ENCODE data around the gene RPS4Y1.
"Not testable (repeated sequence)": the region's sequence is repeated elsewhere in the genome, so short reads cannot be mapped to it uniquely, and the experiment has no call there.

Gene RPS4Y1

DNA sequence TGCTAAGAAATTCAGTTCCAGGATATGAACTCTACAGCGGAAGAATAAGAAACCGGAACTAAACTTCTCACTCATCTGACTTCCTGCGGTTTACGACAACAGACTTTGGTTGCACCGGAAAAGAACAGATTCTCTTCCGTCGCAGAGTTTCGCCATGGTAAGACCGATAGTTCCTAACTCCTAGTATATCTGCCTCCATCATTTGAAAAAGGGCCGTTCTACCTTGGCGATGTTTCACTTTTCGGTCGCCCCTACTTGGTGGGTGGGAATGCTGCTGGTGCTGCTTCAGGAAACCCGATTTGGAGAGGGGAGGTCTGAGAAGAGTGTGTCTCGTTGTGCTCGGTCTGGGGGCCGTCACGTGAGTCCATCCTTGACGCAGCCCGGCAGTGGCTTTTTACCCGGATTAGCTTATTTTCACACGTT lies at the start of gene RPS4Y1:
Gene RPS4Y1, plus strand, starts transcription at position 132 of the 423 bp plus-strand sequence. Its CDS starts 23 bp downstream, at position 155.
- DNase-seq: peak; percentile 74

DNA sequence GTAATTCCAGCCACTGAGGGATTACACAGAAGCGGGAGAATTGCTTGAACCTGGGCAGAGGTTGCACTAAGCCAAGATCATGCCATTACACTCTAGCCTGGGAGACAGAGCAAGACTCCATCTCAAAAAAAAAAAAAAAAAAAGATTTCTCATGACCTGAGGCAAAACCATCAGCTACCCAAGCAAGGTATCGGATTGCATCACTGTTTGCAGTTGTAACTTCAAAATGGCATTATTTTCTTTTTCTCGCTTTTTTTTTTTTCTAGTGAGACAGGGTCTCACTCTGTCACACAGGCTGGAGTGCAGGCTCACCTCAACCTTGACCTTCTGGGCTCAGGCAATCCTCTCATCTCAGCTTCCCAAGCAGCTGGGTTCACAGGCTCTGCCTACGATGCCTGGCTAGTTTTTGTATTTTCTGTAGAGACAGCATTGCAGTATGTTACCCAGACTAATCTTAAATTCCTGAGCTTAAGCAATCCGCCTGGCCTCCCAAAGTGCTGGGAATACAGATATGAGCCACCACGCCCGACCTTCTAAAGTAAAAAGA lies 44.4 kb upstream of the RPS4Y1 start:
- DNase-seq: no peak

DNA sequence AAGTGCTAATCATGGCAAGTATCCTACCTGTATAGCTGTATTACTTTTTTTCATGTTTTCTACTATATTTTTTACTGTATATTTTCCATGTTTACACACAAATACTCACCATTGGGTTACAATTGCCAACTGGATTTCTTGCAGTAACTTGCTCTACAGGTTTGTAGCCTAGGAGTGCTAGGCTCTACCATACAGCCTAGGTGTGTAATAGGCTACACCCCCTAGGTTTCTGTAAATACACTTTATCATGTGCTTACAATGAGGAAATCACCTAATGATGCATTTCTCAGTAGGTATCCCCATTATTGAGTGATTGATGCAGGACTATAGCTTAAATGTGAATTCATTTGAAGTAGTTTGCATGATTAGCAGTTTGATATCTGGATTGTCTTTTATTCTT lies 43.4 kb upstream of the RPS4Y1 start:
- no peak for DNase-seq

DNA sequence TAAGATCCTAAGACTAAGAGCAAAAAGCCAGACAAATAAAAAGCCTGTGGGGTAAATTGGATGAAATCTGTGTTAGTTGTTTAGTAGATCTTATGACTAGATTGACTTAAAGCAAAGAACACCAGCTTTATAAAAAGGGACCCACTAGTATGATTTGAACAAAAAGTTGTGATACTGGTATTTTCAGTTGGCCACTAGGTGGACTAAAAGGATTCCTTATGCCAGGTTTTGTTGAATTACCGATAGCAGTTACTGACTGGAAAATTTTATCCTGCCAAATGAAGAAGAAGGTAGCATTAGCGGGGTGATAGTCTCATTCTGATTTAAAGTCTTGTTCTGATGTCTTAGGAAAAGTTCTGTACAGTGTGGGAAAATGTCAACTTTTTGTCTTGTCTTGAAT lies 41.2 kb upstream of the RPS4Y1 start:
- no peak for DNase-seq

DNA sequence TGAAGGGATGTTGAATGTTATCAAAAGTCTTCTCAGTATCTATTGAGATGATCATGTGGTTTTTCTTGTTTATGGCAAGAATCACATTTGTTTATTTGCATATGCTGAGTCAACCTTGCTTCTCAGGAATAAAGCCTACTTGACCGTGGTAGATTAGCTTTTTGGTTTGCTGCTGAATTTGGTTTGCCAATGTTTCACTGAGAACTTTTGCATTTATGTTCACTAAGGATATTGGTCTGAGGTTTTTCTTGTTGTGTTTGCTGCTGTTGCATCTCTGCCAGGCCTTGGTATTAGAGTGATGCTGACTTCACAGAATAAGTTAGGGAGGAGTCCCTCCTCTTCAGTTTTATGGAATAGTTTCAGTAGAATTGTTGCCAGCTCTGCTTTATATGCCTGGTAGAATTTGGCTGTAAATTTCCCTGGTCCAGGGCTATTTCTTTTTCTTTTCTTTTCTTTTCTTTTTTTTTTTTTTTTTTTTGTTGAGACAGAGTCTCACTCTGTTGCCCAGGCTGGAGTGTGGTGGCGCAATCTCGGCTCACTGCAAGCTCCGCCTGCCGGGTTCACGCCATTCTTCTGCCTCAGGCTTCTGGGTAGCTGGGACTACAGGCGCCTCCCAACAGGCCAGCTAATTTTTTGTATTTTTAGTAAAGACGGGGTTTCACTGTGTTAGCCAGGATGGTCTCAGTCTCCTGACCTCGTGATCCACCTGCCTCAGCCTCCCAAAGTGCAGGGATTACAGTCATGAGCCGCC lies 24.1 kb upstream of the RPS4Y1 start:
- DNase-seq: not testable (repeated sequence)

DNA sequence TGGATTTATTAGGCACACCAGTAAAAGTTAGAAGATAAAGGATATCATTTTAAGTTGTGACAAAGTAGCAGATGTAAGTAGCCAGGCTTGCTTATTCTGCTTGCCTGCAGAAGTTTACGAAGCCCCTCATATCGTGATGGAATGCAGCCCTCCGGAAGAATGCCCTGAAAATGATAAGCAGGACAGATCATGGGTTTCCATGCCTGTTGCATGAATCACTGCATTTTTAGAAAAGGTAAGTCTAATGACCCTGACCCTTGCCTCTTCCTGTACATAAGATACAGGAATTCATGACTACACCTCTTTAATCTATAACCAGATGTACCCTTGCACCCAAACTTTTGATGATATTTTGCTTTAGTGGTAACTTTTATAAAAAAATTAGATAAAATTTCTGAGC lies 16.9 kb upstream of the RPS4Y1 start:
- no peak for DNase-seq

DNA sequence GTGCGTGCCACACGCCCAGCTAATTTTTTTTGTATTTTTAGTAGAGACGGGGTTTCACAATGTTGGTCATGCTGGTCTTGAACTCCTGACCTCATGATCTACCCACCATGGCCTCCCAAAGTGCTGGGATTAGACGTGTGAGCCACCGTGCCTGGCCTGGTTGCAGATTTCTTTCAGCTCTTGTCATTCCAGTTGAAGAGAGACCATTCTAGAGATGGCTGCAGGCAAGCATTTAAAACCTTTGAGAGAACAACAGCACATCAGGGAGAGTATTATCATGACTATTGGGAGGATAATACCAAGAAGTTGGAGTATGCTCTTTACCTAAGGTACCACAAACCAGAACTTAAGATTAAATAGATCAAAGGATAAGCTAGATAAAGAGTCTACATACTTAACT lies 12.9 kb upstream of the RPS4Y1 start:
- no peak for DNase-seq

DNA sequence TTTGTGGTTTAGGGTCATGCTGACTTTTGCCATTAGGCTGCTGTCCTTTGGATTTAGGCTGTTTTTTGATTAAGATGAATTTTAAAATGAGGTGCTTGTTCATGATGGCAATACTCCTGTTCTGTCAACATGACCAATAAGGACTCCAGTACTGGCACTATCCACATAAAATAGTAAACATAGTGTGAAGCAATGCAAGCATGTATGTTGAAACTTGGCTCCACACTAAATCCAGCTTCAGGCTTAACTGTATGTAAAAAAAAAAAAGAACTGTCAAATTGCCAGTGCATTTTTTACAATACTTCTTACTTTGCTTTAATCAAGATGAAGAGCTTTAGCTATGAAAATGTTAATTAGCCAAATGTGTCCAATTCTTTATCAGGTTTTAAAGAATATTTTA lies 6.2 kb upstream of the RPS4Y1 start:
- no peak for DNase-seq

DNA sequence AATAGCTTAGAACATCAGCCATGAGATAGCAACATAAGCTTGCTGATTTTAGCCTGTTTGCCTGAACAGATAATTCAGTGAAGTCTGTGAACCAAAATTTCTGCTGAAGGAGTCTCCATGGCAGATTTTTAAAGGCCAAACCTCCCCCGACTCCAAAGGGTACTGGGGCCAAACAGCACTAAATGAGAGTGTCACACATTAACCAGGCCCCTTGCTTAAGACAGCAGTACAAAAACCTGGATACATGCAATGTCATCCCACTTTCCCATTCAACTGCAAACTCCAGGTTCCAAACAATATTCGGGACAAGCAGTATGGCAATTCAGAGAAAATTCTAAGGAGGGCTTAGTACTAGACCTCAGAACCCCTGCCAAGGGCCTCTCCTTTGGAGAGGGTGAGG lies 4.3 kb upstream of the RPS4Y1 start:
- no peak for DNase-seq

DNA sequence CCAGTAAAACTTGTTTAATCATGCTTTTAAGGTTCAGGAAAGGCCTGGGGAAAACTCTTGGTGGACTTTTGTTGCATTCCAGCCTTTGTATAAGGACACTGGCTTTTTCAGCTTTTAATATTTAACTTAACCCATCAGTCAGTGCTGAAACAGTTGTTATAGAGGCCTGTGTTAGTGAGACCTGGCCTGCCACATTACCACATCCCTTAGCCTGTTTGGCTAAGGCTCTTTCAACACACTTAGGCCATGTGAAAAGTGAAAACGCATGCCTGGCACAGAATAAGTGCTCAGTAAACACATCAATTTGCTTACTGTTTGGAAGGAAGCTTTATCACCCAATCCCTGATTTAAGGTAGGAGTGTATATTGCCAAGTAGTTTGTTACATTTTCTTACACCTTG lies 3.5 kb upstream of the RPS4Y1 start:
- DNase-seq: no peak

DNA sequence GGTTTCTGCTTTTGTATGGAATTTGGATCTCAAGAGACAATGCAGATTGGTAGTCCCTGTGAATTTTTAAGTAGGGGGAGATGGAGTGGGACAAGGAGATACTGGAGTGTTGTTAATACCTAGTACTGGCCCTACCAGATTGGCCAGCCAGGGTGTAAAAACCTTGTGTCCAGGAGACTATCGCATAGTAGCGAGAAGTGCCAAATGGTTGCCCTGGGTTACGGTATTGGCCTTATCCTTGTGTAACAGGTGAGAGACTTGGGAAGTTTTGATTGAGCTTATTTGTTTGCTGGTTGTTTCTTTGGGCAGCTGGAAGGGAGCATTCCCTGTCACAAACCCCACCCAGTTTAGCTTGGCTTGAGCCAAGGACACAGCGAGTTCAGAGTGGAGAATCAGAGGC lies 5.4 kb downstream of the RPS4Y1 start:
- DNase-seq: no peak

DNA sequence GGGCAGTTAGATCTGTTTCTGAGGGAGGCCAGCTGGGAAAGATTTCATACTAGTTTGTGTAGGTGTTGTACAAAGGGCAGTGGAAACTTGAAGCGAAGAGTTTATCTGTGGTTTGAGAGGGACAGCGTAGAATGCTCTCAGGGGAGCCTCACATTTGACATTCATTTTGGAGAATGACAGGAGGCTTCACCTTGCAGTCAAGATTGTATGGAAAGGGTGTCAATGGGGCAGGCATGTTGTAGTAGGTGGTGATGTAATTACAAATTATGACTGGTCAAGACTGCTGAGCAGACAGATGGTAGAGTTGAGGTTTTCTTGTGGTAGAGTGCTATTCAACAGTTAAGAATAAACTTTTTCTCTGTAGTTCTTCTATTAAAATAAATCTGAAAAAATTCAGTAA lies 7.0 kb downstream of the RPS4Y1 start:
- no peak for DNase-seq

DNA sequence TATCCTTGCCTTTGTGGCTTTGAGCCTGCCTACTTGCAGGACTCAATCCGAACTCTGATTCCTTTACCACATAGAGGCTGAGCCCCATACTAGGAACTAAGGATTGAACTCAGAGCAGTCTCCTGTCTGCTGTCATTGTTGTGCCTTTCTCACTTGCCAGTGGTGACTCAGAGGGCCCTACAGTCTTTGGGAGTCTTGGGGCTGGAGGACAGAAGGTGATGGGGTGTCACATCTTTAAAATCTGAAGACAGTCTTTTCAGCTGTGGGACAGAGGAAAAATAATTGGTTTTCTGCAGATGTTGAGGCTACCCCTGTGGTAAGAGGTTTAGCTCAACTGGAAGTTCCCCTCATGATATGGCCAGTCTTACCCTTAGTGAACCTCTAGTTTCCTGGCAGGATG lies 8.0 kb downstream of the RPS4Y1 start:
- DNase-seq: no peak

DNA sequence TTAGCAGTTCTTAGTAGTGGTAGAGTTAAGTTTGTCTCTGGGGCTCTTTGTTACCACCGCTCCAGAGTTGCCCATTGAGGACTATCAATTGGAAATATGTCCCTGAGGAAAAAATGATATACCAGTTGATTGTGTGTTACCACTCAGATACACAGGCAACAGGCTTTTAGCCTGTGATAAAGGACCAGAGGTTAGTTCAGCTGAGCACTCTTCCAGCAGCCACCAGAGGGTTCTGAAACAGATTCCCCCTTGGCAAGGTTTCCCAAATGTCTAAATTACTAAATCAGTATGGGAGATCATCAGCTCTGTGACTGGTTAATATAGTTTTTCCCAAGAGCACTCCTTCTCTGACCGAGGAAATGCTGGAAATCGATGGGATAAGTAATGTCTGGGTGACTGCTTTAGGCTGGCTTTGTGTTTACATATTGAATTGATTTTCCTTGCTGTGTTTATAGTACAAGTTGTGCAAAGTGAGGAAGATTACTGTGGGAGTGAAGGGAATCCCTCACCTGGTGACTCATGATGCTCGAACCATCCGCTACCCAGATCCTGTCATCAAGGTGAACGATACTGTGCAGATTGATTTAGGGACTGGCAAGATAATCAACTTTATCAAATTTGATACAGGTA lies 12.9 kb downstream of the RPS4Y1 start:
- DNase-seq: no peak

DNA sequence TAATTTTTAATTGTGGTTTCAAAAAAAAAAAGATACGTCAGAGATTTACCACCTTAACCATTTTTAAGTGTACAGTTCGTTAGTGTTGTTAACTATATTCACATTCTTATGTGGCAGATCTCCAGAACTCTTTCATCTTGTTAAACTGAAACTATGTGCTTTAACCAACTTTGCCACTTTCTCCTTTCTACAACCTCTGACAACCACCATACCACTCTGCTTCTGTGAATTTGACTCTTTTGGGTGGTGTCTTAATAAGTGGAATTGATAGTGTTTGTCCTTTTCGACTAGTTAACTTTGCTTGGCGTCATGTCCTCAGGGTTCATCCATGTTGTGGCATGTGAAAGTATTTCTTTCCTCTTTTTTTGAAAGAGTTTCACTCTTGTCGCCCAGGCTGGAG lies 15.7 kb downstream of the RPS4Y1 start:
- DNase-seq: no peak

DNA sequence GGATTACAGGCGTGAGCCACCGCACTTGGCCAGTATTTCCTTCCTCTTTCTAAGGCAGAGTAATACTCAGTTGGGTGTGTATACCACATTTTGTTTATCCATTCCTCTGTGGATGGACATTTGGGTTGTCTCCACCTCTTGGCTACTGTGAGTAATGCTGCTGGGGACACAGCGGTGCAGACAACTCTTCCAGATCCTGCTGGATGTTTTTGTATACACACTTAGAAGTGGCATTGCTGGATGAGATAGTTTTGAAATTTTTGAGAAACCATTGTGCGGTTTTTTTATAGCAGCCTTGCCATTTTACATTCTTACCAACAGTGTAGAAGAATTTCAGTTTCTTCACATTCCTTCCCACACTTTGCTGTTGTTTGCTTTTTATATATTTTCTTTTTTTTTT lies 16.3 kb downstream of the RPS4Y1 start:
- DNase-seq: no peak

DNA sequence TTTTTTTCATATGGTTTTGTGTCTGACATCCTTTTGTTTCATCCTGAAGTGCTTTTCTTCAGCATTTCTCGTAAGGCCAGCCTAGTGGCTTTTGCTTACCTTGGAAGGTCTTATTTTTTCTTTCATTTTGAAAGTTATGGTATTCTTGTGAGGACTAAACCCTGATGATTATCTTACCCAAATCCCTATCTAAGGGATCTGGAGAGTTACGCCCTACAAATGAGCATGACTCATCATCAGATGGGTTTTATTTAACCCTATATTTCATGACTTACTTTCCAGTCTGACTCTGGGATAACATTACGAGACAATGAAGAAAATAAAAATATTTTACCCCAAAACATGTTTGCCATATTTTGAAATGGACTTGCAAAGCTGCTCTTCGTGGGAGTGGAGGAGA lies 18.4 kb downstream of the RPS4Y1 start:
- no peak for DNase-seq

DNA sequence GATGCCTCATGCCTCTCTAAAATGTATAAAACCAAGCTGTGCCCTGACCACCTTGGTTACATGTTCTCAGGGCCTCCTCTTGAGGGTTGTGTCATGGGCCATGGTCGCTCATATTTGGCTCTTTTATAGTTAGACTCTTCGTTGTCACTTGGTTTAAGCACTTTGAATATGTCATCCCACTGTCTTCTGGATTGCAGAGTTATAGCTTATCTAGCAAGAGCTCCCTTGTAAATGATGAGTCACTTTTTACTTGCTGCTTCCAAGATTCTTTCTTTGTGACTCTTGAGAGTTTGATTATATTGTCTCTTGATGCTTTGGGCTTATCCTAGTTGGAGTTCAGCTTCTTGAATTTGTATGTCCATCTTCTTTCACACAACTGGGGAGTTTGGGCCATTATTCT lies 19.1 kb downstream of the RPS4Y1 start:
- no peak for DNase-seq

DNA sequence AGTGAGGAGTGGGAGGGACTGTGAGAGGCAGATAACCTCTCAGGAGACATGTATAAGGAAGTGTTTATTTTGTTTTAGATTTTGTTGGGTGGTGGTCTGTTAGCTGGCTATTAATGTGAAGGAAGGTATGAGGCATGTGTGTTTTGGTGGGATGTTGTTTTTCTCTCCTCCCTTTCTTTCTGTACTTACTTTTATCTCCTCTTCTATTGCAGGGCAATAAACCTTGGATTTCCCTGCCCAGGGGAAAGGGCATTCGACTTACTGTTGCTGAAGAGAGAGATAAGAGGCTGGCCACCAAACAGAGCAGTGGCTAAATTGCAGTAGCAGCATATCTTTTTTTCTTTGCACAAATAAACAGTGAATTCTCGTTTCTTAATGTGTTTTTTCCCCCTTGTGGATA lies 25.2 kb downstream of the RPS4Y1 start:
- DNase-seq: no peak

DNA sequence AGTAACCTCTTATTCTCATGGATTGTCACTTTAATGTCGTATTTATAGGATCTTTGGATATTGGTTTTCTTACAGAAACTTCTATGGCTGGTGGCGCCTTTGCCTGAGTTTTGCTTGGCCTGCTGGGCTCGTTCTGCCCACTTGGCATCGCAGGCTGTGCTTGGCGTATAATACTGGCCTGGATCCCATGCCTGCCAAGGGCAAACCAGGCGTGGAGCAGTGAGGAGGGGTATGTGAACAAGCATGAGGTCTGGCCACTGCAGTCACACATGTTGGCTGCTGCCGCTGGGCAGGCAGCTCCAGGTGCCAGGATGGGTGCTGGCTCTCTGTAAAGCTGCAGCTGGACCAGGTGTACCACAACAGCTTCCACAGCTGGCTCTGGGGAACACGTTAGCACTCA lies 26.1 kb downstream of the RPS4Y1 start:
- no peak for DNase-seq

DNA sequence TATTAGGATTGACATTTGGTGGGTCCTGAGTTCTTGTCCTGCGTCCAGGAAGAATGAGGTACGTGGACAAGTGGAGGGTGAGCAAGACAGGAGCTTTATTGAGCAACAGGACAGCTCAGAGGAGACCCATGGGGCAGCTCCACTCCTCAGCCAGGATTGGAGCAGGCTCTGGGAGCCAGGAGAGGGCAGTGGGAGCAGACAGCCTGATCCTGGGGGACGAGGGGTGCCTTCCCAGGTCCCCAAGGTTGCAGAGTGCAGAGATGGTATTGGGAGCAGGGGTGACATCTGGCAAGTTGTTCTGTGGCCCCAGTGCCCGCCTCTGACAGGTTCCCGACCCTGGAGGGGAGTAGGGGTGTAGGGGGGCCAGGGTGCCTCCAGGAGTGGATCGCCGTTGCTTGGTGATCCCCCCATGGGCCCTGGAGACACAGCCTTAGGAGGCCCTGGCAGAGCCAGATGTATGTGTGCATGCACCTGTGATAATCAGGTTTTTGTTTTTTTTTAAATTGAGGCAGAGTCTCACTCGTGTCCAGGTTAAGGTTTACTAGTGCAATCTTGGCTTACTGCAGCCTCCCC lies 26.7 kb downstream of the RPS4Y1 start:
- DNase-seq: no peak

DNA sequence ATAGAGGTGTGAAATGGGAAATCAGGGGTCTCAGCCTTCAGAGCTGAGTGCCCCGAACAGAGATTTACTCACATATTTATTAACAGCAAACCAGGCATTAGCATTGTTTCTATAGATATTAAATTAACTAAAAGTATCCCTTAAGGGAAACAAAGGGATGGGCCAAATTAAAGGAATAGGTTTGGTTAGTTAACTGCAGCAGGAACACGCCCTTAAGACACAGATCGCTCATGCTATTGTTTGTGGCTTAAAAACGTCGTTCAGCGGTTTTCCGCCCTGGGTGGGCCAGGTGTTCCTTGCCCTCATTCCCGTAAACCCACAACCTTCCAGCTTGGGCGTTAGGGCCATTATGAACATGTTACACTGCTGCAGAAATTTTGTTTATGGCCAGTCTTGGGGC lies 30.8 kb downstream of the RPS4Y1 start:
- not testable (repeated sequence) for DNase-seq

DNA sequence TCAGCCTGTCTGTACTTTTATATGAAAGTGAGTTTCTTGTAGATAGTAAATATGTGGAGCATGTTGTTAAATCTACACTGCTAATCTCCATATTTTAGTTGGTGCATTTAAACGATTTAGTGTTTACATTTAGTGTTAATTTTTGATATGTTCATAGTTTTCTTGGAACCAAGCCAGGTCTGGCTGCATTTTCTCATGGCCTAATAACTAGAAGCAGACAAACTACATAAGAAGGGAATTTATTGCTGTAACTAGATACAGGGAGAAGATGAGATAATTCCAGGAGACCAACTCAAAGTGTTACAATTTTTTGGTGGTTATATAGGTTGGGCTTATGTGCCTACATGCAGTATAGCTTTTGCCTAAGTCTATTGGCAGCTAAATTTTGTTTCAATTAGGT lies 32.8 kb downstream of the RPS4Y1 start:
- DNase-seq: no peak

DNA sequence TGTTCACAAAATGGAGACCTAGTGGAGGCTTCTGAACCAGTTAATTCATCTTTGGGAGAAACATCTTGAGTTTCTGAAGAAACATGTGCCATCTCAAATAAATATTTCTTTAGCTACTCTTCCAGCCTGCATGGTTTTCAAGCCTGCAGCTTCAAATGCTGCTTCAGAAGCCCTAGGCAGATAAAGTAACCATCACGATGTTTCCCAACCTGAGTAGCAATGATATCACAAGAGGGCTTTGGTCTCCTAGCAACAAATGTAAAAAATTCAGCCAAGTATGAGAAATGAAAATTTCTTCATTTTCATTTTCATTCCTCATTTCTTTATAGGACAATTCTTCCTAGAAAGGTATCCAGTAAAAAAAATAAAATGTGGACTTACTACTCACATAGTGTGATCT lies 42.2 kb downstream of the RPS4Y1 start:
- DNase-seq: no peak

All from CD4-positive, alpha-beta T cell treated with Interleukin-4 for 4 hours (primary cell).